Suppressor macrophage treated with lipopolysaccharide for 4 hours (primary cell): ENCODE results near the gene GRID2.
"Not testable (repeated sequence)": the region's sequence is repeated elsewhere in the genome, so short reads cannot be mapped to it uniquely, and the experiment has no call there.

Experiments used
- DNase-seq: peaks from one replicate; pipeline ENCODE4 v3.0.0-alpha.2; 2020

GRID2 gene

DNA sequence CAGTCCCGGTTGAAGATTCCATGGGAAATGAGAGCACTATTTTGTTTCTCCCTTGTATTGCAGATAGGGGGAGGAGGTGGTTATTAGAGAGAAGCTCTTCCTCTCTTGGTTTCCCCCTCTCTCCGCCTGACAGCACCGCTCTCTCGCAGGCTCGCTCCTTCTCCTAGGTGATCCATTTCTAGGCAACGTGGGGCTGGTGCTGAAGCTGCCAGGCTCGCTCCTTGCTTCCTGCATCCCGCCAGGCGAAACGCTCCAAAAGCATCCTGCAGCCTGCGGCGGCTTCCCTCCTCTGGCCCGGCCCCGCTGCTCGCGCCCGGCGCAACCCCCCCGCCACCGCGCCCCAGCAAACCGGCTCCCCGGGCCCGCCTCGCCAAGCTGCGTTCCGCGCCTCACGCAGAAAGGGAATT lies at the start of gene GRID2:
Gene GRID2 (plus strand): TSS at position 346 of the 407 bp plus-strand sequence.
- DNase-seq = no peak

- DNase-seq = no peak
Measured at GRCh38 chr4:92253986-92254671, 49.6 kb upstream of the GRID2 start.

GRCh38 chr4:92254767-92255442 lies 48.9 kb upstream of the GRID2 start:
- DNase-seq = no peak

GRCh38 chr4:92255920-92256244 lies 47.9 kb upstream of the GRID2 start:
- DNase-seq = no peak

DNA sequence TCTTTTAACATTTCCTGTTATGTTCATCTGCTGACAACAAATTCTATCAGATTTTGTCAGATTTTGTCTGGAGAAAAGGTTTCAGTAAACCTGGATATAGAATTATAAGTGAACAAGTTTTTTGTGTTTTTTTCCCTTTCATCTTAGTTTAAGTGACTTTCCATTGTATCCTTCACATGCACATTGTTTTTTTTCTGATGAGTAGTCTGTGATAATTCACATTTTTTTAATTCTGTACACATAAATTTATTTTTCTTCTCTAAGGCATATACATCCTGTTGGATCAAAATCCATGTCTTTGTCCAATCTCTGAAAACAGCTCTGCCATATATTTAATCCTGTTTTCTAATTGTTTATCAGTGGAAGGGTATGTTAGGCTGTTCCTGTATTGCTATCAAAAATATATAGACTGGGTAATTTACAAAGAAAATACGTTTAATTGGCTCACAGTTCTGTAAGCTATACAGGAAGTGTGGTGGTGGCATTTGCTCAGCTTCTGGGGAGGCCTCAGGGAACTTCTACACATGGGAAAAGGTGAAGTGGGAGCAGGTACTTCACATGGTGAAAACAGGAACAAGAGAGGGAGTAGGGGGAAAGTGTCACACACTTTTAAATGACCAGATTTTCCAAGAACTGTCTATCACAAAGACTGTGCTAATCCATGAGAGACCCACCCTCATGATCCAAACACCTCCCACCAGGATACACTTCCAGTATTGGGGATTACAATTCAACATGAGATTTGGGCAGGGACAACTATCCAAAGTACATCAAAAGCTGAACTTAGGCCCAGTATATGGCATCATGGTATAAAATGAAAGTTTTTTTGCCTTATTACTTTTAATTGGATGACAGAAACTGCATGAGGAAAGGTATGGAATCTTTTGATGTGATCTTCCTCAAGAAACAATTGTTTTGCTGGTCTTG lies 45.6 kb upstream of the GRID2 start:
- DNase-seq = no peak

DNA sequence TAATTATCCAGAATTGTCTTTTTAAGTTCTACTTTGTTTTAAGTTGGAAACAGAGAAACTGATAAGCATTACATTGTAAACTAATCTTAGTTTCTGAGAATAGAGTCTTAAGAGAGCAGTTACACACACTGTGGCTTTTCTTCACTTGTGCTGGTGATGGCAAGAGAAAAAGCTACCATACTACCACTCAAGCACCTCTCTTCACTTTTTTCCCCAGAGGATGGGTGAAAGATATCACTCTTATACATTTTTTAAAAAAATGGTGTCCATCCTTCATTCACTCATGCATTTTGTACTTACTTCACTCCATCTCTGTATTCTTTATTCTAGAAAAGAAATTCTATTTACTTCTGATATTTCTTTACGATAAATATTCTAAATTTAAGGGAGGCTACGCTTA lies 42.5 kb upstream of the GRID2 start:
- DNase-seq = no peak

GRCh38 chr4:92262371-92262770 lies 41.4 kb upstream of the GRID2 start:
- DNase-seq = no peak

DNA sequence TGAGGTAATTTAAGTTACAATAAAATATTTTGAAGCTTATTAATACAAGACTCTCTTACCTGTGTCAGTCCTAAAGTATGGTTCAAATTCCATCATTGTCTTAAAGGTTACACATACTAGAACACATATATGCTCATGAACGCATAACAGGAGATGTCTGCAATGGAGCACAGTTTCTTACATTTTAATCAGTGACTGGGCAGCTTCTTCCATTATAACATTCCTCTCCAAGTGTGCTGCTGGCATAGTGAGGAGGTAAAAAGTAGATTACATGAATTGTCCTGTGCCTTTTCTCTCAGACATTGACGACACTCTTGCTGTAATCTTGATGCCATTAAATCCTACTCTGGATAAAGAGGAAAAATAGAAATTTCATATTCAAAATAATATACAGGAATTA lies 40.8 kb upstream of the GRID2 start:
- DNase-seq = no peak

GRCh38 chr4:92263575-92263974 lies 40.2 kb upstream of the GRID2 start:
- DNase-seq = no peak

- DNase-seq = no peak
Measured at GRCh38 chr4:92264163-92264562, 39.6 kb upstream of the GRID2 start.

DNA sequence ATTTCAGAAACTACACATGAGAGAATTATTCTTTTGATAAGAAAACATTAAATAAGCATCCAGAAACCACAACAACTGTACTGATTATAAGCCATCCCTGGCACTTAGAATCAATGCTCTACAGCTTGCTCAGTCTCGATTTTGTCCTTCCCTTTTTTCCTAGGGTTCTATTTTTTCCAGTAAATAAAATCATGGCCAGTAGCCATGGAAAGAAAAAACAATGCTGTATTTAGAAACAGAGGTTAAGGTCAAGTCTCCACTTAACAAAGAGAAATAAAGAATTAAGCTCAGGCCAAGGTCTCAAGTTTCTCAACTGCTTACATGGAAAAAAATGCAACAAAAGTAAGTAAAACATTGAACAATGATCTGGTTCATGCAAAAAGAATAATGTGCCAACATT lies 38.7 kb upstream of the GRID2 start:
- no peak for DNase-seq

DNA sequence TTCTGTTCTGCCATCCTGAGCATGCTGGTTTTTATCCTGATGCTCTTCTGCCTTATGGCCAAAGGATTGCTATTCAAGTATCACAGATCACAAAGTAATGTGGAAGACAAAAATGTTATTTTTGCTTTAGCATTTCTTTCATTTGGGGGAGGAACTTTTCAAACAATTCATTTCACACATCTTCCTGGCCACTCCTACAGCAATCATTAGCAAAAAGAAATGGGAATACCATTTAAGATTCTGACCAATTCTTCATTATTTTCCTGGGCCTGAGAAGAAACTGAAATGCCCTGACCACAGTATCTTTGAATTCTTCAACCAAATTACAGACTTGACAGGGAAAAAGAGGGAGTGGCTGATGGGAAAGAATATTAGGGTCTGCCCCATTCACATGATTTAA lies 38.0 kb upstream of the GRID2 start:
- DNase-seq = no peak

- no peak for DNase-seq
Measured at GRCh38 chr4:92266521-92266920, 37.2 kb upstream of the GRID2 start.

GRCh38 chr4:92268642-92269041 lies 35.1 kb upstream of the GRID2 start:
- DNase-seq = no peak

- DNase-seq = no peak
Measured at GRCh38 chr4:92270908-92271307, 32.9 kb upstream of the GRID2 start.

DNA sequence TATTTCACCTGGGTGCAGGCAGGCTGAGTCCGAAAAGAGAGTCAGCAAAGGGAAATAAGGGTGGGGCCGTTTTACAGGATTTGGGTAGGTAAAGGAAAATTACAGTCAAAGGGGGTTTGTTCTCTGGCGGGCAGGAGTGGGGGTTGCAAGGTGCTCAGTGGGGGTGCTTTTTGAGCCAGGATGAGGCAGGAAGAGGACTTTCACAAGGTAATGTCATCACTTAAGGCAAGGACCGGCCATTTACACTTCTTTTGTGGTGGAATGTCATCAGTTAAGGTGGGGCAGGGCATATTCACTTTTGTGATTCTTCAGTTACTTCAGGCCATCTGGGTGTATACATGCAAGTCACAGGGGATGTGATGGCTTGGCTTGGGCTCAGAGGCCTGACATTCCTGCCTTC lies 32.2 kb upstream of the GRID2 start:
- not testable (repeated sequence) for DNase-seq

GRCh38 chr4:92277057-92277881 lies 26.5 kb upstream of the GRID2 start:
- DNase-seq = not testable (repeated sequence)

DNA sequence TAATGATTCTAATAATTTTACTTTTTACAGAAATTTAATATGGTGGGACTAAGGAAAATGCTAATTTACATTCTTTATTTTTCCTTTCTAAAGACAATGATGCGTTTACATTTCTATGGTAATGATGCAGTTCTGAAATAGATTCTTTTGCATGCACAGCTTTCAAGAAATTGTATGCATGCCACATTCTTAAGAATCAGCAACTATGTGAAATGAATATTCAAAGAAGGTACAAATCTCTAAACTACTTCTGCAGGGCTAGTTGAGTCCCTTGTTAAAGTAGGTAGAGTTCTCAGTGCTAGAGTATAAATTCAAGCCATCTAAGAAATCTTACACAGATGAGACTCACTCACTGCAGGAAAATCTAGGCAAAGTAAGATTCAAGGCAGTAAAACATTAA lies 24.5 kb upstream of the GRID2 start:
- no peak for DNase-seq

- DNase-seq = no peak
Measured at GRCh38 chr4:92299152-92299551, 4.6 kb upstream of the GRID2 start.

- no peak for DNase-seq
Measured at GRCh38 chr4:92304121-92304520, 355 bp downstream of the GRID2 start.

DNA sequence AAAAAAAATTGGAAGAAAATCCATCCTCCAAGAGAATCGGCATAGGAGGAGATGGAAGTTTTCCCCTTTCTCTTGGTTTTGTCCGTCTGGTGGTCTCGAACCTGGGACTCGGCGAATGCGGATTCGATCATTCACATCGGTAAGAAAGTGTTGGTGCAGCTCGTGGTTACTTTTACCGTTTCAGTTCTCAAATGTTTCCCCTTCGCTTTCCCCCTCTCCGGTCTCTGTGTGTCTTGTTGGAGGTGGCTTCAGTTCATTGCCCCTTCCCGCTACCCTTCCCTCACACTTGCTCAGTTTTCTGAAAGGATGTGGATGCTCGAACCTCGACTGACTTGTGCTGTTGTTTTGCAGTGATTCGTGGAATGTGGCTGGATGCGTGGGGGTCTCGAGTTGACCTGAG lies 840 bp downstream of the GRID2 start:
- no peak for DNase-seq

- no peak for DNase-seq
Measured at GRCh38 chr4:92305148-92305877, 1.5 kb downstream of the GRID2 start.
